Nephron (organoid): ENCODE measurements around the gene PWWP2B.

Experiments
- H3K27ac Mint-ChIP-seq, 3 experiments: 2 replicates each; pipeline ENCODE4 v1.8.0; 2020; ENCODE audit warnings: mixed read lengths in 3 of 3, mild to moderate bottlenecking in 2 of 3, moderate library complexity in 1 of 3
- H3K27me3 Mint-ChIP-seq: 2 replicates; pipeline ENCODE4 v1.8.0; 2021; ENCODE audit warnings: low read depth, mild to moderate bottlenecking, moderate library complexity, mixed read lengths
- H3K36me3 Mint-ChIP-seq: 2 replicates; pipeline ENCODE4 v1.8.0; 2020; ENCODE audit warnings: low read depth, mixed read lengths
- H3K4me1 Mint-ChIP-seq: 2 replicates; pipeline ENCODE4 v1.8.0; 2020; ENCODE audit warnings: mixed read lengths
- H3K4me3 Mint-ChIP-seq, 3 experiments: 2 replicates each; pipeline ENCODE4 v1.8.0; 2020; ENCODE audit warnings: mild to moderate bottlenecking in 3 of 3, mixed read lengths in 3 of 3, moderate library complexity in 2 of 3
- H3K9me3 Mint-ChIP-seq: 2 replicates; pipeline ENCODE4 v1.8.0; 2020; ENCODE audit warnings: mixed read lengths
- CTCF ChIP-seq, 3 experiments: fragments of 200-600 bp; sonication (generic); IDR thresholded peaks; one replicate each; pipeline ENCODE4 v1.5.0; 2021; ENCODE audit warnings: antibody characterized with exemption in 3 of 3; ENCODE audit not compliant: unreplicated experiment in 3 of 3

Gene PWWP2B

GRCh38 chr10:132417957-132418441 is 21.0 kb downstream of the PWWP2B start:
- Mint-ChIP-seq H3K27me3 (no peaks in the 10 kb centered on the region), H3K36me3 (peaks cover 6% of the 10 kb centered on the region), H3K4me1 (peaks cover 51% of the 10 kb centered on the region), H3K9me3 (no peaks in the 10 kb centered on the region), H3K27ac (peak overlapping the region; percentile 80 to 91 (median 86)), H3K4me3 (peak overlapping the region in 1 of 3 experiments; percentile 48)
- TF ChIP-seq CTCF (IDR thresholded peaks at IDR 0.05; ENCODE audit: unreplicated experiment in 3 of 3), result no peak

GRCh38 chr10:132418527-132419416 is 21.8 kb downstream of the PWWP2B start:
- Mint-ChIP-seq H3K4me1 (peaks cover 58% of the 10 kb centered on the region), H3K27ac (peak overlapping the region; percentile 80 to 91 (median 86)), H3K36me3 (peaks cover 6% of the 10 kb centered on the region), H3K27me3 (no peaks in the 10 kb centered on the region), H3K9me3 (no peaks in the 10 kb centered on the region), H3K4me3 (no peak overlapping the region)
- no peak for TF ChIP-seq CTCF (IDR thresholded peaks at IDR 0.05; ENCODE audit: unreplicated experiment in 3 of 3)

- H3K4me1 Mint-ChIP-seq, result peaks cover 54% of the 10 kb centered on the region
- no peak for TF ChIP-seq CTCF (IDR thresholded peaks at IDR 0.05; ENCODE audit: unreplicated experiment in 3 of 3)
- H3K9me3 Mint-ChIP-seq, result no peaks in the 10 kb centered on the region
- no peaks in the 10 kb centered on the region for H3K27me3 Mint-ChIP-seq
- H3K36me3 Mint-ChIP-seq, result peaks cover 6% of the 10 kb centered on the region
- H3K4me3 Mint-ChIP-seq, result no peak overlapping the region
- peak overlapping the region in 1 of 3 experiments; percentile 70 for H3K27ac Mint-ChIP-seq
Measured at GRCh38 chr10:132419538-132420468, 22.8 kb downstream of the PWWP2B start.

GRCh38 chr10:132420469-132420980 is 23.5 kb downstream of the PWWP2B start:
- Mint-ChIP-seq H3K4me1 (peaks cover 50% of the 10 kb centered on the region), H3K27me3 (no peaks in the 10 kb centered on the region), H3K9me3 (no peaks in the 10 kb centered on the region), H3K4me3 (no peak overlapping the region), H3K36me3 (peaks cover under 1% of the 10 kb centered on the region), H3K27ac (peak overlapping the region in 1 of 3 experiments; percentile 70)
- TF ChIP-seq CTCF (IDR thresholded peaks at IDR 0.05; ENCODE audit: unreplicated experiment in 3 of 3), result no peak

GRCh38 chr10:132420981-132421846 is 24.2 kb downstream of the PWWP2B start:
- peak overlapping the region in 2 of 3 experiments; percentile 57 to 94 for H3K27ac Mint-ChIP-seq
- H3K4me3 Mint-ChIP-seq, result peak overlapping the region in 2 of 3 experiments; percentile 19 to 34
- no peaks in the 10 kb centered on the region for H3K36me3 Mint-ChIP-seq
- no peak for TF ChIP-seq CTCF (IDR thresholded peaks at IDR 0.05; ENCODE audit: unreplicated experiment in 3 of 3)
- no peaks in the 10 kb centered on the region for H3K27me3 Mint-ChIP-seq
- peaks cover 50% of the 10 kb centered on the region for H3K4me1 Mint-ChIP-seq
- H3K9me3 Mint-ChIP-seq, result no peaks in the 10 kb centered on the region
